ENCODE data around the gene CDC25A.
A peak's percentile ranks its signal among the peaks of the same experiment; 100 is the strongest.
"Not testable (repeated sequence)": the region's sequence is repeated elsewhere in the genome, so short reads cannot be mapped to it uniquely, and the experiment has no call there.

CDC25A gene

GRCh38 chr3:48188266-48189201, at the start of gene CDC25A:
Gene CDC25A, minus strand, starts transcription at chr3:48188417. Its CDS starts 470 bp downstream, at chr3:48187947.
- peak; percentile 97 for DNase-seq (ENCODE audit: low spot score)

GRCh38 chr3:48236531-48236930, 48.3 kb upstream of the CDC25A start:
- no peak for DNase-seq (ENCODE audit: low spot score)

GRCh38 chr3:48233542-48233941, 45.3 kb upstream of the CDC25A start:
- no peak for DNase-seq (ENCODE audit: low spot score)

- peak; percentile 39 for DNase-seq (ENCODE audit: low spot score)
Measured at GRCh38 chr3:48232734-48233133, 44.5 kb upstream of the CDC25A start.

- DNase-seq (ENCODE audit: low spot score) = no peak
Measured at GRCh38 chr3:48232232-48232631, 44.0 kb upstream of the CDC25A start.

GRCh38 chr3:48226939-48227338, 38.7 kb upstream of the CDC25A start:
- no peak for DNase-seq (ENCODE audit: low spot score)

- DNase-seq (ENCODE audit: low spot score) = no peak
Measured at GRCh38 chr3:48225587-48225986, 37.4 kb upstream of the CDC25A start.

GRCh38 chr3:48222616-48223513, 34.6 kb upstream of the CDC25A start, which contains the start of gene CAMP:
Gene CAMP, plus strand, starts transcription at chr3:48223495. Its CDS starts 17 bp downstream, at chr3:48223512.
- no peak for DNase-seq (ENCODE audit: low spot score)

GRCh38 chr3:48220746-48221145, 32.5 kb upstream of the CDC25A start:
- no peak for DNase-seq (ENCODE audit: low spot score)

- DNase-seq (ENCODE audit: low spot score) = no peak
Measured at GRCh38 chr3:48219543-48219942, 31.3 kb upstream of the CDC25A start.

GRCh38 chr3:48218537-48218936, 30.3 kb upstream of the CDC25A start:
- DNase-seq (ENCODE audit: low spot score) = no peak

- DNase-seq (ENCODE audit: low spot score) = no peak
Measured at GRCh38 chr3:48217449-48217848, 29.2 kb upstream of the CDC25A start.

GRCh38 chr3:48215876-48216275, 27.7 kb upstream of the CDC25A start:
- no peak for DNase-seq (ENCODE audit: low spot score)

GRCh38 chr3:48215466-48215865, 27.2 kb upstream of the CDC25A start:
- DNase-seq (ENCODE audit: low spot score) = no peak

GRCh38 chr3:48215019-48215418, 26.8 kb upstream of the CDC25A start:
- DNase-seq (ENCODE audit: low spot score) = no peak

- DNase-seq (ENCODE audit: low spot score) = no peak
Measured at GRCh38 chr3:48214225-48214624, 26.0 kb upstream of the CDC25A start.

GRCh38 chr3:48211776-48212175, 23.6 kb upstream of the CDC25A start:
- not testable (repeated sequence) for DNase-seq (ENCODE audit: low spot score)

- not testable (repeated sequence) for DNase-seq (ENCODE audit: low spot score)
Measured at GRCh38 chr3:48210534-48210933, 22.3 kb upstream of the CDC25A start.

- no peak for DNase-seq (ENCODE audit: low spot score)
Measured at GRCh38 chr3:48209445-48209844, 21.2 kb upstream of the CDC25A start.

- DNase-seq (ENCODE audit: low spot score) = peak; percentile 81
Measured at GRCh38 chr3:48208076-48208475, 19.9 kb upstream of the CDC25A start.

- DNase-seq (ENCODE audit: low spot score) = no peak
Measured at GRCh38 chr3:48202632-48203031, 14.4 kb upstream of the CDC25A start.

GRCh38 chr3:48199117-48199516, 10.9 kb upstream of the CDC25A start:
- DNase-seq (ENCODE audit: low spot score) = no peak

GRCh38 chr3:48196611-48197010, 8.4 kb upstream of the CDC25A start:
- DNase-seq (ENCODE audit: low spot score) = no peak
